BLaER1 treated with 17β-estradiol and CSF1 and Interleukin-3, amounts not matched to agents 10 nM and 100 nM (cell line): ENCODE data around the gene EIF2D.

Source experiments
- H3K27ac ChIP-seq, 11 experiments: shearing (Covaris generic); formaldehyde crosslinking; 2 replicates each; pipeline ENCODE4 v1.8.1; 2022
- H3K27me3 ChIP-seq, 11 experiments: shearing (Covaris generic); formaldehyde crosslinking; 2 replicates each; pipeline ENCODE4 v1.8.1; 2022
- H3K36me3 ChIP-seq, 11 experiments: shearing (Covaris generic); formaldehyde crosslinking; 2 replicates each; pipeline ENCODE4 v1.8.1; 2022
- H3K4me1 ChIP-seq, 10 experiments: shearing (Covaris generic); formaldehyde crosslinking; 2 replicates each; pipeline ENCODE4 v1.8.1; 2022
- H3K4me2 ChIP-seq, 11 experiments: shearing (Covaris generic); formaldehyde crosslinking; 2 replicates each; pipeline ENCODE4 v1.8.1; 2022
- H3K4me3 ChIP-seq, 10 experiments: shearing (Covaris generic); formaldehyde crosslinking; 2 replicates each; pipeline ENCODE4 v1.8.1; 2022
- H3K9ac ChIP-seq, 11 experiments: shearing (Covaris generic); formaldehyde crosslinking; 2 replicates each; pipeline ENCODE4 v1.8.1; 2022
- H3K9me3 ChIP-seq, 11 experiments: shearing (Covaris generic); formaldehyde crosslinking; replicated peaks in 1 of 11; 2 replicates each; pipeline ENCODE4 v1.8.1; 2022
- H4K20me1 ChIP-seq, 11 experiments: shearing (Covaris generic); formaldehyde crosslinking; 2 replicates each; pipeline ENCODE4 v1.8.1; 2022
- Cebpa-rat ChIP-seq, 11 experiments: shearing (Covaris generic); IDR thresholded peaks; 2 replicates each; pipeline ENCODE4 v1.8.1; 2022

Gene EIF2D

DNA sequence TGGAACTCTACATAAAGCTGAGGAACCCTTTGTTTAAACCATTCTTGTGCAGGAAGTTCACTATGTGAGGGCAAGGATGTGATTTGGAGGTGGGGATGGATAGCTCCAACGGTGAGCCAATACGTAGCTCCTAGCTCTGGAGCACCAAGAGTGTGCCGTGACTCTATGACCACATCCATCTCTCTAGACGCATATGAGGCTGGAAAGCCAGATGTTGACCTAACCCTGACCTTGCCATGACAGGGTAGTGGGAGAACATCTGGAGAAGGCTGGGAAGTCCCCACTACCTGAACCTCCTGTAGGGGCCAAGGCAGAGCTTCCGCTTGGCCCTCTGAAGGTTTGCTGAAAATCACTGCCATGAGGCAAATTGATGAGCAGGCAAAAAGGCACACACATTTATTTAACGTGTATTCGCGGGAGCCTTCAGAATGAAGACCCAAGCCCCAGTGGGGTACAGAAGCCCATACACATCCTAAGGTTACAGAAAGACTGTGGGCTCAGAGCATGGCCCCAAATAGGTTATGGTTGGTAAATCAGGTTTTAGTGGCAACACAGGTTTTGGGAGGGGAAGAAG, 43.4 kb downstream of the EIF2D start:
- H3K4me1 ChIP-seq, result peaks cover 98 to 100% (median 100%) of the 10 kb centered on the region in 10 experiments
- H3K27ac ChIP-seq, result peak overlapping the region in 9 of 11 experiments; percentile 2 to 98 (median 91); a peak in 12 of 22 replicates
- TF ChIP-seq Cebpa-rat (IDR thresholded peaks at IDR 0.05), result no peak
- no peaks in the 10 kb centered on the region for H3K27me3 ChIP-seq
- H4K20me1 ChIP-seq, result peaks cover 0 to 78% (median 48%) of the 10 kb centered on the region in 11 experiments; a peak in 15 of 22 replicates
- no peak overlapping the region for H3K4me3 ChIP-seq
- H3K9ac ChIP-seq, result no peak overlapping the region
- H3K9me3 ChIP-seq, result no peaks in the 10 kb centered on the region
- peak overlapping the region; percentile 92 to 100 (median 99) for H3K4me2 ChIP-seq
- peaks cover 76 to 100% (median 88%) of the 10 kb centered on the region in 11 experiments for H3K36me3 ChIP-seq

- Histone ChIP-seq H3K4me2 (peak overlapping the region; percentile 92 to 100 (median 99)), H3K4me1 (peaks cover 98 to 100% (median 100%) of the 10 kb centered on the region in 10 experiments)
These were observed 44.0 kb downstream of the EIF2D start for GRCh38 chr1:206568256-206568655.

DNA sequence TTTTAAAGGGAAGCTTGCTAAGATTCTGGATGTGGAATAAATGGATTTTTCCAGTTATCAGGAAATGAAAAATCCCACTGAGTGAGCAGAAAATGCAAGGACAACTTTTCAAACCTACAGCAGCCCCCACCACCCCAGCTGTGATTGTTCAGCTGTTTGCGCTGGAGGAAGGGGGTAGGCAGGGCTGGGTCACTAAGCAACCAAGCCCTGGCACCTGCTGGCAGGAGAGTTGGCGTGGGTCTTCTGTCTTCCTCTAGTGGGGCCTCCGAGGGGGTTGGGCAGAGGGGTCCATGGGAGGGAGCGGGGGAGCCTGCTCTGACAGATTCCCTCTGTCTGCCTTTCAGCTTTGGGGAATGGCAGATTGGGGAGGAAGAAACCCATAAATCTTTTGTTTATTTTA, 45.3 kb downstream of the EIF2D start:
- Histone ChIP-seq H3K4me3 (no peak overlapping the region; a peak in 1 of 20 replicates), H3K27ac (peak overlapping the region in 9 of 11 experiments; percentile 23 to 98 (median 96); a peak in 17 of 22 replicates), H3K4me2 (peak overlapping the region; percentile 92 to 100 (median 99)), H3K27me3 (no peaks in the 10 kb centered on the region), H3K36me3 (peaks cover 72 to 93% (median 87%) of the 10 kb centered on the region in 11 experiments), H3K9ac (peak overlapping the region in 8 of 11 experiments; percentile 9 to 90 (median 65); a peak in 11 of 22 replicates), H3K9me3 (no peaks in the 10 kb centered on the region), H4K20me1 (peaks cover 0 to 90% (median 56%) of the 10 kb centered on the region in 11 experiments; a peak in 15 of 22 replicates), H3K4me1 (peaks cover 98 to 100% (median 100%) of the 10 kb centered on the region in 10 experiments)
- no peak for TF ChIP-seq Cebpa-rat (IDR thresholded peaks at IDR 0.05)

More at GRCh38 chr1:206568256-206568655, 44.0 kb downstream of the EIF2D start:
- Histone ChIP-seq H3K27ac (peak overlapping the region in 8 of 11 experiments; percentile 2 to 98 (median 96); a peak in 9 of 22 replicates), H3K27me3 (no peaks in the 10 kb centered on the region), H3K9ac (no peak overlapping the region), H4K20me1 (peaks cover 0 to 84% (median 55%) of the 10 kb centered on the region in 11 experiments; a peak in 15 of 22 replicates), H3K9me3 (no peaks in the 10 kb centered on the region), H3K4me3 (0 out of 20 replicates have a peak overlapping the region, but pooled peaks of 1 of the 10 experiments have one; percentile 8), H3K36me3 (peaks cover 79 to 99% (median 93%) of the 10 kb centered on the region in 11 experiments)
- TF ChIP-seq Cebpa-rat (IDR thresholded peaks at IDR 0.05), result no peak

DNA sequence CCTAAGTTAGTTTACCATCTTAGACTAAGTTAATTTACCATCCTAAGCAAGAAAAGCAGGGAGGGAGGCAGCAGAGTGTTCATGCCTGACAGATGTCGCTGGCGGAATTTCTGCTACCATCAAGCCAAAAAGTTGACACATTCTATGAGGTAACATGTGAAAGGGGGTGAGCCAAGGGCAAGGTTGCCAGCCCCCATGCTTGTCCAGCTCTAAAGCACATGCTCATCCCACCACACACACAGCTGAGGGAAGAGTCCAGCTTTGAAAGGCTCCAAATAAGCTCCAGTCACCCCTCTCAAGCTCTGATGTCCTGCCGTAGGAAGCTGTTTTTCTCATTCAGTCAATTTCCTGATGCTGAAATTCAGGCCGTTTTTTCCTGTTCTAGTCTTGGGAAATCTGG, 46.3 kb downstream of the EIF2D start:
- Histone ChIP-seq H3K4me3 (peak overlapping the region in 1 of 10 experiments; percentile 6; a peak in 4 of 20 replicates), H3K27ac (peak overlapping the region in 9 of 11 experiments; percentile 23 to 98 (median 96); a peak in 17 of 22 replicates), H3K4me1 (peaks cover 98 to 100% (median 100%) of the 10 kb centered on the region in 10 experiments), H3K9me3 (no peaks in the 10 kb centered on the region), H3K36me3 (peaks cover 73 to 93% (median 87%) of the 10 kb centered on the region in 11 experiments), H3K27me3 (no peaks in the 10 kb centered on the region), H3K4me2 (peak overlapping the region; percentile 92 to 100 (median 99)), H4K20me1 (peaks cover 0 to 92% (median 56%) of the 10 kb centered on the region in 11 experiments; a peak in 15 of 22 replicates), H3K9ac (peak overlapping the region in 10 of 11 experiments; percentile 23 to 90 (median 51); a peak in 18 of 22 replicates)
- no peak for TF ChIP-seq Cebpa-rat (IDR thresholded peaks at IDR 0.05)

DNA sequence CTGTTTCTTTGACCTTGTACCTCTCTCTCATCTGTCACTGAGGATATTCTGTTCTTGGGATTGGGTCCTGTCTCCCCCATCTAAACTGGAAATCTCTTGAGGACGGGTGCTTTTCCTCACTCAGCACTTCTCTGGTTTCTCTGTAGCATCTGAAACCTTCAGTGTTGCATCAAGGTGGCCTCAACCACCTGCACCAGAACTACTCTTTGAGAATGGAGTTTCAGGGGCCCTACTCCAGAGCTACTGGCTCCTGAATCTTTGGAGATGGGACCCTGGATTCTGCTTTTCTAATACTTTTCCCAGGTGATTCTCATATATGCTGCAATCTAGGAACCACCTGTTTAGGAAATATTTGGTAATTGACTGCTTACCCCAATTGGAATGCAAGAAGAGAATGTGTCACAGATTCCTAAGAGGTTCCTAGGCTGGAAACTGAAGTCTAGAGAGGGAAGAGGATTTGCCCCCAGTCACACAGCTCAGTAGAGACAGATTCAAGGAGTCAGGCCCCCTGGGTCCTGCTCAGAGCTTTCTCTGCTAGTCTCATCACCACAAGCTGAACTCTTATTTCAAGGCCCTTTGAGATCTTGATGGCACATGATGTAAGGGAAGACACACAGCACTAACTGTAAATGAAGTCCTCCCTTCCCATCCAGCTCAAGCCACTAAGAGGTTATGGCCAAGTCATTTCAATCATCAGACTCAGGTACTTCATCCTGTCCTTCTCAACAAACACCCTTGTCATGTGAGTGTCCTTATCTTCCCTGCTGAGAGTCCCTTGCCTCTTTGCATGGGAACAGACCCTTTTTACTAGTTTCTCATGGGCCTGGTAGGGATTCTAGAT, 48.7 kb downstream of the EIF2D start:
- peak overlapping the region in 8 of 10 experiments; percentile 8 to 47 (median 31); a peak in 13 of 20 replicates for H3K4me3 ChIP-seq
- H3K9ac ChIP-seq, result peak overlapping the region in 9 of 11 experiments; percentile 25 to 90 (median 60); a peak in 18 of 22 replicates
- H3K36me3 ChIP-seq, result peaks cover 56 to 85% (median 71%) of the 10 kb centered on the region in 11 experiments
- peaks cover 0 to 81% (median 49%) of the 10 kb centered on the region in 11 experiments; a peak in 15 of 22 replicates for H4K20me1 ChIP-seq
- TF ChIP-seq Cebpa-rat (IDR thresholded peaks at IDR 0.05), result no peak
- peak overlapping the region; percentile 92 to 100 (median 99) for H3K4me2 ChIP-seq
- no peaks in the 10 kb centered on the region for H3K27me3 ChIP-seq
- peaks cover 91 to 100% (median 100%) of the 10 kb centered on the region in 10 experiments for H3K4me1 ChIP-seq
- peak overlapping the region in 10 of 11 experiments; percentile 20 to 98 (median 96); a peak in 19 of 22 replicates for H3K27ac ChIP-seq
- no peaks in the 10 kb centered on the region for H3K9me3 ChIP-seq

GRCh38 chr1:206560007-206560716, 52.1 kb downstream of the EIF2D start:
- peaks cover 72 to 87% (median 84%) of the 10 kb centered on the region in 10 experiments for H3K4me1 ChIP-seq
- H3K27ac ChIP-seq, result peak overlapping the region; percentile 12 to 98 (median 95)
- no peak for TF ChIP-seq Cebpa-rat (IDR thresholded peaks at IDR 0.05)

GRCh38 chr1:206559672-206559995, 52.6 kb downstream of the EIF2D start:
- Histone ChIP-seq H3K4me2 (peak overlapping the region; percentile 92 to 100 (median 99)), H3K4me3 (peak overlapping the region; percentile 75 to 96 (median 92))

More at GRCh38 chr1:206560007-206560716, 52.1 kb downstream of the EIF2D start:
- H3K4me2 ChIP-seq, result peak overlapping the region; percentile 92 to 100 (median 99)
- H3K4me3 ChIP-seq, result peak overlapping the region; percentile 75 to 96 (median 92)
- H3K9me3 ChIP-seq, result no peaks in the 10 kb centered on the region
- H3K27me3 ChIP-seq, result no peaks in the 10 kb centered on the region
- peak overlapping the region; percentile 90 to 97 (median 94) for H3K9ac ChIP-seq
- peaks cover 0 to 46% (median 18%) of the 10 kb centered on the region in 11 experiments; a peak in 14 of 22 replicates for H4K20me1 ChIP-seq
- peaks cover 30 to 51% (median 41%) of the 10 kb centered on the region in 11 experiments; a peak in 19 of 22 replicates for H3K36me3 ChIP-seq

More at GRCh38 chr1:206559672-206559995, 52.6 kb downstream of the EIF2D start:
- Histone ChIP-seq H4K20me1 (peaks cover 0 to 41% (median 12%) of the 10 kb centered on the region in 11 experiments; a peak in 12 of 22 replicates), H3K27ac (peak overlapping the region; percentile 12 to 98 (median 95)), H3K36me3 (peaks cover 25 to 45% (median 36%) of the 10 kb centered on the region in 11 experiments; a peak in 19 of 22 replicates), H3K4me1 (peaks cover 72 to 87% (median 84%) of the 10 kb centered on the region in 10 experiments), H3K9ac (peak overlapping the region; percentile 90 to 97 (median 94)), H3K9me3 (no peaks in the 10 kb centered on the region), H3K27me3 (no peaks in the 10 kb centered on the region)
- TF ChIP-seq Cebpa-rat (IDR thresholded peaks at IDR 0.05), result no peak
